G401.6 (cell line): ENCODE measurements around the gene GIPC3.
"Not testable (repeated sequence)": the region's sequence is repeated elsewhere in the genome, so short reads cannot be mapped to it uniquely, and the experiment has no call there.

Experiments used
- FAIRE-seq: peaks from 2 replicates; lab custom pipeline; 2012; peaks lifted over from hg19 to GRCh38; lab: Jason Lieb, UNC

The GIPC3 gene

DNA sequence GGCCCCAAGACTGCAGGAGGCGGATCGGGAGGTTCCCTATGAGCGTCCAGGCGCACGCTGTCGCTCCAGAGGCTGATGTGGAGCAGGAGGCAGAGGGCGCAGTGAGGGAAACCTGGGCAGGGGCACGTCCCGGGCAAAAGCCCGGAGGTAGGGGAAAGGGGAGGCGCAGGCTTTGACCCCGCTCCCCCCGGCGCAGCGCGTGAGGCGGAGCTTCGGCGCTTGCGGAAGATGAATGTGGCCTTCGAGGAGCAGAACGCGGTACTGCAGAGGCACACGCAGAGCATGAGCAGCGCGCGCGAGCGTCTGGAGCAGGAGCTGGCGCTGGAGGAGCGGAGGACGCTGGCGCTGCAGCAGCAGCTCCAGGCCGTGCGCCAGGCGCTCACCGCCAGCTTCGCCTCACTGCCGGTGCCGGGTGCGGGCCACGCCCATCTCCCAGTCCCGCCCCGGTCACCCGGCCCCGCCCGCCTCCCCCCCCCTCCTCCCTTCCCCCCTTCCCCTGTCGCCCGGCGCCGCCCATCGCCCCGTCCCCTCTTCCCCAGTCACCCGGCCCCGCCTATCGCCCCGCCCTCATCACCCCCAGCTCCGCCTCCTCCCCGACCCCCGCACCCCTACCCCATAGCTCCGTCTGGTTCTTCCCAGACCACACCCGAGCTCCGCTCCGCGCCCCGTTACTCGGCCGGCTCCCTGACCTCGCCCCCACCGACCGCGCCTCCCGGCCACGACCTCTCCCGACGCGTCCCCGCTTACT lies 8.4 kb upstream of the GIPC3 start:
- FAIRE-seq: no peak

DNA sequence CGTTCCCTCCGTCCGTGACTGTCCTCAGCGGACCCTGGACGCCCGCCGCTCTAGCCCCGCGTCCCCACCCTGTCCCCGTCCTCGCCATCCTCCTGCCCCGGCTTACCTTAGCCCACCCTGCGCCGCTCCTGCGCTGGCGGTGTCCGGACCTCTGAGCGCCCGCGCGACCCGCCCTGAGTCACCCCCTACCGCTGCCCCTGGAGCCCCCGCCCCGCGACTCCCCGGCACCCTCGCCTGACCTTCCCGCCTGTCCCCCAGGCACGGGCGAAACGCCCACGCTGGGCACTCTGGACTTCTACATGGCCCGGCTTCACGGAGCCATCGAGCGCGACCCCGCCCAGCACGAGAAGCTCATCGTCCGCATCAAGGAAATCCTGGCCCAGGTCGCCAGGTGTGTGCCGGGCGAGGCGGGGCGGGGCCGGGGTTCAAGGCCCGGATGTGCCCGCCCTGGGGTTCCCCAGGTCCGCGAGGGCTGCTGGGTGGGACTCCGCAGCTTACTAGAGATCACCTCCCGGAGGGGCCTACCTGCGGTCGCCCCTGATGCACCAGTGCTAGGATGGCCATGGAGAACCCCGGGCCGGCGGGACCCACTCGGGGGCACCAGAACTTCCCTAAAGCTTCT lies 7.4 kb upstream of the GIPC3 start:
- no peak for FAIRE-seq

DNA sequence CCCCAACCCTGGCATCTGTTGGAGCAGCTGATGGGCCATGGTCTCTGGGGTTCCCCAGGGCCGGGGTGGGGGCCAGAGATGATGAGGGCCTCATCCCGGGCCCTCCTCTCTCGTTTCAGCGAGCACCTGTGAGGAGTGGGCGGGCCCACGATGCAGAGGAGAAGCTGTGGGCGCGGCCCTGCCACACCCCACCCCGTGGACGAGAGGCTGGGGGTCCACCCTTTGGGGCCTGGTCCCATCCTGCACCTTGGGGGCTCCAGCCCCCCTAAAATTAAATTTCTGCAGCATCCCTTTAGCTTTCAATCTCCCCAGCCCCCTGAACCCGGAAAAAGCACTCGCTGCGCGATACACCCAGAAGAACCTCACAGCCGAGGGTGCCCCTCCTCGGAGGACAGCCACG lies 6.9 kb upstream of the GIPC3 start:
- no peak for FAIRE-seq

DNA sequence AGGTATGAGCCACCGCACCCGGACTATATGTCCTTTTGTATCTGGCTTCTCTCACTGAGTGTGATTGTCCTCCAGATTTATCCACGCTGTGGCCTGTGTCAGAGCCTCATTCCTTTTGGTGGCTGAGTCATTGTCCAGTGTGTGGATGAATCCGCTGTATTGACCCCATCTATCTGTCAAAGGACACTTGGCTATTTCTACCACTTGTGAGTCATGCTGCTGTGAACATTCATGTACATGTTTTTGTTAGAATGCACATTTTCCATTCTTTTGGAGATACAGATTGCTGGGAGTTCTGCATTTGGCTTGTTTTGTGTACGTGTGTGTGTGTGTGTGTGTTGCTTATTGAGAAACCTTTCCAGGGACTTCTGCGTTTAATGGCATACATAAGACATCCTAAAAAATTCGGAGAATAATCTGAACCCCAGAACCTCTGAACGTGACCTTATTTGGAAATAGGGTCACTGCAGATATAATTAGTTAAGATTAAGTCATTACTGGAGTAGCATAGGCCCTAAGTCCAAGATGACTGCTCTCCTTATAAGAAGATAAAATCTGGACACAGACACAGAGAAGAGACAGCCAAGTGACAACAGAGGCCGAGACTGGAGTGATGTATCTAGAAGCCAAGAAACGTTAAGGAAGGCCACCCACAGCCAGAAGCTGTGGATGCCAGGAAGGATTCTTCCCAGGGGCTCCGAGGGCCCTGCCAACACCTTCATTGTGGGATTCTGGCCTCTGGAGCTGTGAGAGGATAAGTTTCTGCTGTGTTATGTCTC lies 4.9 kb upstream of the GIPC3 start:
- FAIRE-seq: no peak

DNA sequence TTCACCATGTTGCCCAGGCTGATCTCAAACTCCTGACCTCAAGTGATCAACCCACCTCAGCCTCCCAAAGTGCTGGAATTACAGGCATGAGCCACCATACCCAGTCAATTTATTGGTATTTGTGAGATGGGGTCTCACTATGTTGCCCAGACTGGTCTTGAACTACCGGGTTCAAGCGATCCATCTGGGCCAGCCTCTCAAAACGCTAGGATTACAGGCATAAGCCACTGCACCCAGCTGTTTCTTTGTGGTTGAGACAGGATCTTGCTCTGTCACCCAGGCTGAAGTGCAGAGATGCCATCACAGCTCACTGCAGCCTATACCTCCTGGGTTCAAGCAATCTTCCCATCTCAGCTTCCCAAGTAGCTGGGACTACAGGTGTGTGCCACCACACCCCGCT lies 3.5 kb upstream of the GIPC3 start:
- FAIRE-seq: not testable (repeated sequence)

DNA sequence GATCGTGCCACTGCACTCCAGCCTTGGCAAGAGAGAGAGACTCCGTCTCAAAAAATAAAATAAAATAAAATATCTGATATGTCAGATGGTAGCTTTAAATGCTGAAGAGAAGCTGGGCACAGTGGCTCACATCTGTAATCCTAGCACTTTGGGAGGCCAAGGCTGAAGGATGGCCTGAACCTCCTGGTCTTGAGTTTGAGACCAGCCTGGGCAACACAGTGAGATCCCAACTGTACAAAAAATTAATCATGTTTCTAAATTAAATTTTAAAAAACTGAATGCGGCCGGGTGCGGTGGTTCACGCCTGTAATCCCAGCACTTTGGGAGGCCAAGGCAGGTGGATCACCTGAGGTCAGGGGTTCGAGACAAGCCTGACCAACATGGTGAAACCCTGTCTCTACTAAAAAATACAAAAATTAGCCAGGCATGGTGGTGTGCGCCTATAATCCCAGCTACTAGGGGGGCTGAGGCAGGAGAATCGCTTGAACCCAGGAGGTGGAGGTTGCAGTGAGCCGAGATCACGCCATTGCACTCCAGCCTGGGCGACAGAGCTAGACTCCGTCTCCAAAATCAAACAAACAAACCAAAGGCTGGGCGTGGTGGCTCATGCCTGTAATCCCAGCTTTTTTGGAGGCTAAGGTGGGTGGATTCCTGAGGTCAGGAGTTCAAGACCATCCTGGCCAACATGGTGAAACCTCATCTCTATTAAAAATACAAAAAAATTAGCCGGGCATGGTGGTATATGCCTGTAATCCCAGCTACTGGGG lies 1.1 kb upstream of the GIPC3 start:
- not testable (repeated sequence) for FAIRE-seq

DNA sequence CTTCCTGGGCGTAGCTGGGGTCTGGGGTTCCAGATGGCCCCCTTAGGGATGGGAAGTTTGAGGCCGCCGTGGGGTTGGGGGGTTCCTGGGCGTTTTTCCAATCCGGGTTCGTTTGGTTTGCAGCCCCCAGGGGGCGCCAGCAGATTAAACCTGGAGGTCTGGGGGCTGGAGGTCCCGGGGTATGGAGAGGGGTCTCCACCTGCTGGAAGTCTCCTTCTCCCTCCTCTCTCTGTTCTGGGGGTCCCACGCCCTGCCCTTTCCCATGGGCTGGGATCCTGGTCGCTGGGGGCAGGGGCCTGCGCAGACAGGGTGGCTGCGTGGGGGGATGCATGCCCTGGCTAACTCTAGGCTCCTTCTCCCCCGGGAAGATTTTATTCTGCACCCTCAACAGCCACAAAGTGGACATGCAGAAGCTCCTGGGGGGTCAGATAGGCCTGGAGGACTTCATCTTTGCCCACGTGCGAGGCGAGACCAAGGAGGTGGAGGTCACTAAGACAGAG lies 899 bp downstream of the GIPC3 start:
- no peak for FAIRE-seq

DNA sequence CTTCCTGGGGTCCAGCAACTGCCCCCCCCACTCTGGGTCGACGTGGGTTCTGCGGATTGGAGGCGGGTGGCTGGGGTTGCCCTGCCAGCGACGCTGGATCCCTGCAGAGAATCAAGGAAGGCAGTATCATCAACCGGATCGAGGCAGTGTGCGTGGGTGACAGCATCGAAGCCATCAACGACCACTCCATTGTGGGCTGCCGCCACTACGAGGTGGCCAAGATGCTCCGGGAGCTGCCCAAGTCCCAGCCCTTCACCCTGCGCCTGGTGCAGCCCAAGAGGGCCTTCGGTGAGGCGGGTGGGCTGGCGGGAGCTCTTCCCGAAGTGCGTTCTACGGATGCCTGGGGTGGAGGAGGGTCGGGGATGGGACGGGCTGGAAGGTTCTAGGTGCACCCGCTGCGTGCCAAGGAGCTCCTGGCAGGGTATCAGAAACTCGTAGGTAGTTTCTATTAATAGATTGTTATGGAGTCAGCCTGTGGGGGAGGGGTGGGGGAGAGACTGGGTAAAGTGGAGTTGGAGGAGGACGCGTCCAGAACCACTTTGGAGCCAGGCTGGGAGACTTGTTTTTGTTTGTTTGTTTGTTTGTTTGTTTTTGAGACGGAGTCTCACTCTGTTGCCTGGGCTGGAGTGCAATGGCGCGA lies 1.5 kb downstream of the GIPC3 start:
- no peak for FAIRE-seq

DNA sequence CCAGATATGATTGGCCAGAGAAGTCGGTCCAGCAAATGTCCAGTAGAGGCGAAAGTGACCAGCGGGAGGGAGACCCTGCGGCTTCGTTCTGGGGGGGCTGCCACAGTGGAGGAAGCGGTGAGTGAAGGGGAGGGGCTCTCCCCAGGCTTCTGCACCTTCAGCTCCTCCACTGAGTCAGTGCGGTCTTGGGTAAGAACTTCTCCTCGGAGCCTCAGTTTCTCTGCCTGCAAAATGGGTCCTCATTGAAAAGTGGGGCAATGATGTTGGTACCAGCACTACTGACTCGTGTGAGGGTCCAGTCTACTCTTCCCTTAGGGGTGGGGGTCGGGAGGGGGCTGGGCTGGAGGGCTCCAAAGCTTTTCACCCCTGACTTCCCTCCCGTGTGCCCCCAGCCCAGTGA lies 4.2 kb downstream of the GIPC3 start:
- FAIRE-seq: no peak

DNA sequence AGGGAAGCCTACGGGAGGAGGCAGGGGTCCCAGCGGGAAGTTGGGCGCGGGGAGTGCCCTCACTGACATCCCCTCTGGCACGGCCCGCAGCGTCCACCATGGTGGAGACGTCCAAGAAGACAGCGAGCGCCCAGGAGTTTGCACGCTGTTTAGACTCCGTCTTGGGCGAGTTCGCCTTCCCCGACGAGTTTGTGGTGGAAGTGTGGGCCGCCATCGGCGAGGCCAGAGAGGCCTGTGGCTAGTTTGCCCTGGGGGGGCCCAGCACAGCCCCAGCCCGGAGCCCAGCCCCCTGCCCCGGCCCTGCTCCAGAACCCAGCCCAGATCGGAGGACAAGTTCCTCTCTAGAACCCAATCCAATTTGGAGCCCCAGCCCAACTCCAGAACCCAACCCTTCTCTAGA lies 4.7 kb downstream of the GIPC3 start:
- FAIRE-seq: no peak

DNA sequence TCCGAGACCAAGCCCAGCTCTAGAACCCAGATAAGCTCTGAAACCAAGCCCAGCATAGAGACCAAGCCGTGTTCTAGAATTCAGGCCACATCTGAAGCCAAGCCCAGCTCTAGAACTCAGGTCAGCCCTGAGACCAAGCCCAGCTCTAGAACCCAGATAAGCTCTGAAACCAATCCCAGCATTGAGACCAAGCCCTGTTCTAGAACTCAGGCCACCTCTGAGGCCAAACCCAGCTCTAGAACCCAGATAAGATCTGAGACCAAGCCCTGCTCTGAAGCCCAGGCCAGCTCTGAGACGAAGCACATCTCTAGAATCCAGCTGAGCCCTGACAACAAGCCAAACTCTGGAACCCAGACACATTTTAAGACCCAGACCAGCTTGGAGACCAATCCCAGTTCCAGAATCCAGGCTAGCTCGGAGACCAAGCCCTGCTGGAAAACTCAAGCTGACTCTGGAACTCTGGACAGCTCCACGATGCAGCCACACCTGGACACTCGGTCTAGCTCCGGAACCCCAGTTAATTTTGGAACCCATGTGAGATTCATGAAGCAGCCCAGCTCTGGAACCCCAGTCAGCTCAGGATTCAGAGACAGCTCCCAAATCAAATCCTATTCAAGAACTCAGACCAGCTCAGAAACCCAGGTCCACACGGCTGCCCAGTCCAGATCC lies 5.8 kb downstream of the GIPC3 start:
- FAIRE-seq: no peak

DNA sequence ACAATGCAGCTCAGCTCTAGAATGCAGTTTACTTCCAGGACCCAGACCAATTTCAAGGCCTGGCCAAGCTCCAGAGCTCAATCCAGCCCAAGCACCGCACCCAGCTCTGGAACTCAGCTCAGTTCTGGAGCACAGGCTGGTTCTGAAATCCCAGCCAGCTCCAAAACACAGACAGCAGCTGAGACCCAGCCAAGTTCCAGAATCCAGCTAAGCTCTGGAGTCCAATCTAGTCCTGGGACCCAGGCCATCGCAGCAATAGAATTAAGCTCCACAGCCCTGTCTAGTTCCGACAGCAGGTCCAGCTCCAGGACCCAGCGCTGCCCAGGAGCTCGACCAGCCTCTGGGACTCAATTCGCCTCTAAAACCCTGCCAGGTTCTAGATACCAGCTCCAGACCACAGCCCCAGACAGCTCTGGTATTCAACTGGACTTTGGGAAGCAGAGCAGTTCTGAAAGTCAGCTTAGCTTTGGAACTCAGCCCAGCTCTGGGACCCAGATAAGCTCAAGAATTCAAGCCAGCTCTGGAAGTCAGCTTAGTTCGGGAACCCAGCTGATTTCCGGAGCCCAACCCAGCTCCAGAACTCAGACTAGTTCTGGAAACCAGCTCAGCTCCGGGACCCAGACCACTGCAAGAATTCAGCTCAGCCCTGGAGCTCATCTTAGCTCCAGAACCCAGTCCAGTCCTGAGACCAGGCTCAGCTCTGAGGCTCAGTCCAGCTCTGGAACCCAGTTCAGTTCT lies 6.8 kb downstream of the GIPC3 start:
- FAIRE-seq: no peak

DNA sequence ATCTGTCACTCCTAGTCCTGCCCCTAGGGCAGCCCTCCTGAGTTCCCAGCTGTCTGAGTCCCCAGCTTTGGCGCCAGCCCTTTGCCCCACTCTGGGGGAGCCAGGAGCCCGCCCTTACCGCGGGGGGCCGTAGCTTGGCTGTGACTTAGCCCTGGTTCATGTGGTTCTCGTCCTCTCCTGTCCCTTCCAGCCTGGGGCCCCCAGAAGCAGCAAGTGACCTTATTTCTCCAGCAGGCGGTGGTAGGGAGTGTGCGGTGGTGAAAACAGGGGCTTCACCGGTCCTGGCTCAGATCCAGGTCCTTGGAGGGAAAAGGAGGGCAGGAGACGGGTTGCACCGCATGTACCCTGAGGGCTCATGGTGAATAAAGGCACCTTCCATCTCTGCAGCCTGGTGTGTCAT lies 7.9 kb downstream of the GIPC3 start:
- FAIRE-seq: no peak

DNA sequence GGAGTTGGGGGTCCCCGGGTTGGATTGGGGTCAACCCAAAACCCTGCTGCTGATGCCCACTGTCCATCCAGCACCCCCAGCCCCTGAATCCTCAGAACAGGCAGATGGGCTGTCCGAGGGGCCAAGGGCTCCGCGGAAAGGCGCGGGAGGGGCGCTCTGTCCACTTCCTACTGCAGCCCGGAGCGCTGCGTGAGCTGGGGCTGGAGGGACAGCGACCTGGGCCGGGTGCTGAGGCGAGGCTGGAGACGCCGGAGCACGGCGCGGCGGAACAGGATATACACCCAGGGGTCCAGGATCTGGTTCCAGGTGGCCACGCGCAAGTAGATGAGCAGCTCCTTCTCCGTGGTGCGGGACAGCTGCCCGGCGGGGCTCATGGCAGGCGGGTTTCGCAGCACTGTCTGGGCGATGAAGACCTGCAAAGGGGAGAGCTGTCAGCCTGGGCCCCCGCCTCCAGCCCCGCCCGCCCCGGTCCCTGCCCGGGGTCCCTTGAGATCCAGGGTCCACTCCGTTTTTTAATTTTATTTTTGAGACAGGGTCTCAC lies 10.3 kb downstream of the GIPC3 start:
- no peak for FAIRE-seq

DNA sequence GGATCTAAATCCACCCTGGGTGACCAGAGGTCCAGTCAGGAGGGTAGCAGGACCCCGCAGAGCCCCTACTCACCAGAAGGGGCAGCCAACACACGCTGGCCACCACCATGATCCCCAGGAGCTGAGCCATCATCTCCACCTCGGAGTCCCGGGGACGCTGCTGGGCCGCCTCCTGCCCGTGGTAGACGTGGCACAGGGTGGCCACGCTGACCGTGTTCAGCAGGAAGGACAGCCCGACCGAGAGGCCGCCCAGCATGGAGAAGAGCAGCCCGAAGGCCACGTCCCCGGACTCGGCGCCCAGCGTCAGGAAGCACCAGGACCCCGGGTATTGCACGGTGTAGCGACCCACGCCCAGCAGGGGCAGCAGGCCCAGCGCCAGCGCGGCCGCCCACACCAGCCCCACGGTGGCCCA lies 14.5 kb downstream of the GIPC3 start:
- FAIRE-seq: no peak

DNA sequence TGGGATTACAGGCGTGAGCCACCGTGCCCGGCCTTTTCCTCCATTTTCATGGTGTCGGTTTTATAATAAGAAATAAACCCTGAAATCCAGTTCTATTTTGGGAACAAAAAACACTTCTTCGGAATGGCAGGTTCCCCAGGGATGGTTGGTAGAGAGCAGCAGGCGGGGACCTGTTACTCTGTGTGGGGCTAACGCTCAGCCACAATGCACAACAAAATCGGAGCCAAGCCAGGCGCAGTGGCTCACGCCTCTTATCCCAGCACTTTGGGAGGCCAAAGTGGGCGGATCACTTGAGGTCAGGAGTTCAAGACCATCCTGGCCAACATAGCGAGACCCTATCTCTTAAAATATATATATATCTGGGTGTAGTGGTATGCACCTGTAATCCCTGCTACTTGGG lies 15.7 kb downstream of the GIPC3 start:
- FAIRE-seq: no peak

DNA sequence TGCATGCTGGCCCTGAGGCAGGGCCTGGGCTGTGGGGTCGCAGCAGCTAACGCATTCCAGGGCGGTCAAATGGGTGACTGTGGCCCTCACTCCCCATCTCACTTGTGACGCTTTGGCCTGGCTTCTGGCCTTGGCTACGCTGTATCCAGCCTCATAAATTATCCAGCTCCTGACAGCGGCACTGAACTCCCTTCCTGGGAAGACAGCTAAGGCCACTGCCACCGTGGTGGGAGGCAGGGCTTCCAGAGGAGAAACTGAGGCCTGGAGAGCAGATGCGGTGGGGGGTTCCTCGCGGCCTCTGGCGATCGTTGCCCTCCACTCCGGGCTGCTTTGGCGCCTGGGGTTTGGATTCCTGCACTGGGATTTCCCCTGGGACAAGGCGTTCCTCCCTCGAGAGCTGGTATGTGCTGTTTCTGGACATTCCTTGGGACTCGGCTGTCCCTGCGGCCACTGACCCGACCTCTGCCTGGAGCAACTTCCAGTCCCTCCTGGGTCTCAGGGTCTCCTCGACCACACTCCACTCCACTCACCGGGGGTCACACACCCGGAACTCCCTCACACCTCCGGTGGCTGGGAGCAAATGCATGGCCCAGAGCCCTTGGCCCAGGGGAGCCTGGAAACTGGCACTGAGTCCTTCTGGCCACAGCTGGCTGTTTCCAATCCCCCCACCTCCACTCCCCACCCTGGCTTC lies 18.0 kb downstream of the GIPC3 start:
- no peak for FAIRE-seq

DNA sequence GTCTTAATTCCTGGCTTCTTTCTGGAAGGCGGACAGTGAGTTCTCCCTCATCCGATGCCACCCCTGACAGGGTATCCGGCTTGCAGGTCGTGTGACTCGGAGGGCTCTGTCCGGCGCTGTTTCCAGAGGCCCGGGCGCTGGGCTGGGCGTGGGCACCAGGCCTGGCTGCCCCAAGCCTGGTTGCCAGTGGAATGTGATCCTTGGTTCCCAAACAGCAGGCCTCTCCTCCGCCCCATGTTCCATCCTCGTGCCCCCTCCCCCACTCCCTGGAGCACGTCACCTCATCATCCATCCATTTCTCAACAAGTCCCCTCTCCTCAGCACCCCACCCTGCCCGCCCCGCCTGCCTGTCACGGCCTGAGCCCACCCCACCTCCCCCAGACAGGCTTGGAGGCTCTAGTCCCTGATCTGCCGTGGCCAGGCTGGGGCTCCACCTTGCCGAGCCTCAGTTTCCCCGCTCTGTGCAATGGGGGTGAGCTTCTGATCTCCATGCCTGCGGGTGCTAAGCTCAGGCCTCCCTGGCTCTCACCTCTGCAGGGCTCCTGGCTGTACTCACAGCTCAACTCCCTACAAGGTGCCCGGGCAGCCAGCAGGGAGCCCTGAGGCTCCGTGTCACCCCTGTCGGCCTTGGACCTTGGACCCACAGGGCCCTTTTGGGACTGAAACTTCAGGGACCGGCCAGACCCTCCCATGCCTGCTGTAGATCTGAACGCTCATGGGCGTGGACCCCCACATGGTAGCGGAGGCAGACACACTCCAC lies 19.1 kb downstream of the GIPC3 start:
- no peak for FAIRE-seq

DNA sequence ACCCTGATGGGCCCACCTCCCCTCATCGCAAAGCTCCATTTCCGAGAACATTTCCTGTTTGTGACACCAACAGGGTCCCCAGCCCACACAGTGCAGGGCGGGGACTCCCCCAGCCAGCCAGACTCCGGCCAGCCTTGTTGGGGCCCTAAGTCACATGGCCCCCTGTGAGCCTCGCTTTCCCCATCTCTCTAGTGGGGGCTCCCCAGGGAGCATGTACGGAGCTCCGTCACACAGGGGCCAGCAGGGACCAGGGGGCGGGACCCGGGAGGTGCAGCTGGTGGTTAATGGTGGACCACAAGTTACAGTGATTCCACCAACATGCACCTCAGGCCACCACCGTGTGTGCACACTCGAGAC lies 19.7 kb downstream of the GIPC3 start:
- FAIRE-seq: no peak
